GM12801 (cell line): ENCODE measurements around the gene LTBP4.

Source experiments
- CTCF ChIP-seq: IDR thresholded peaks from one replicate; pipeline ENCODE4 v1.5.1; 2011; ENCODE audit warnings: control low read depth; ENCODE audit not compliant: insufficient read length; ENCODE audit errors: extremely low read depth

Gene LTBP4

GRCh38 chr19:40611900-40612698, 10.9 kb downstream of the LTBP4 start:
- no peak for TF ChIP-seq CTCF

DNA sequence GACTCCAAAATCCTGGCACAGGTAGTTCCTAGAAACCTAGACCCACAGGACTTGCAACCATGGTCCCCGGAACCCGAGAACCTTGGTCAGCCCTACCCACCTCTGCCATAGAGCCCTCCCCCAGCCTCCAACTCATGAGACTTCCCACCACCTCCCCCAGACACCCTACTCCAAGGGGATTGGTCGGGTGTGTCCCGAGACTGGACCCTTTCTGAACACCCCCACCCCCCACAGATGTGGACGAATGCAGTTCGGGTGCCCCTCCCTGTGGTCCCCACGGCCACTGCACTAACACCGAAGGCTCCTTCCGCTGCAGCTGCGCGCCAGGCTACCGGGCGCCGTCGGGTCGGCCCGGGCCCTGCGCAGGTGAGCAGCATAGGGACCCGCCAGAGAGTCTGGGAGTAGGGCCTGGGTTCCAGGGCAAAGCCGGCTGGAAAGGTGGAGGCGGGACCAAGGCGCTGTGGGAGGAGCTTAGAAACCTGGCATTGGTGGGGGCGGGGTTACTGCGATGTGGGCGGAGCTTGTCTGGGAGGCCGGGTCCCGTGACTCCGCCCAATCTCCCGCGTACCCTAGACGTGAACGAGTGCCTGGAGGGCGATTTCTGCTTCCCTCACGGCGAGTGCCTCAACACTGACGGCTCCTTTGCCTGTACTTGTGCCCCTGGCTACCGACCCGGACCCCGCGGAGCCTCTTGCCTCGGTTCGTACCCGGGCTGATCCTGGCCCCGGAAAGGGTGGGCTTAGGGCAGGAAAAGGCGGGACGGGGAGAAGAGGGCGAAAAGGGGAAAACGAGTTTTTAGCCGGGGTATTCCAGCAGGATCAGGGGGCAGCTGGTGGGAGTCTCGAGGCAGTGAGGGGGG, 11.9 kb downstream of the LTBP4 start:
- TF ChIP-seq CTCF: no peak

DNA sequence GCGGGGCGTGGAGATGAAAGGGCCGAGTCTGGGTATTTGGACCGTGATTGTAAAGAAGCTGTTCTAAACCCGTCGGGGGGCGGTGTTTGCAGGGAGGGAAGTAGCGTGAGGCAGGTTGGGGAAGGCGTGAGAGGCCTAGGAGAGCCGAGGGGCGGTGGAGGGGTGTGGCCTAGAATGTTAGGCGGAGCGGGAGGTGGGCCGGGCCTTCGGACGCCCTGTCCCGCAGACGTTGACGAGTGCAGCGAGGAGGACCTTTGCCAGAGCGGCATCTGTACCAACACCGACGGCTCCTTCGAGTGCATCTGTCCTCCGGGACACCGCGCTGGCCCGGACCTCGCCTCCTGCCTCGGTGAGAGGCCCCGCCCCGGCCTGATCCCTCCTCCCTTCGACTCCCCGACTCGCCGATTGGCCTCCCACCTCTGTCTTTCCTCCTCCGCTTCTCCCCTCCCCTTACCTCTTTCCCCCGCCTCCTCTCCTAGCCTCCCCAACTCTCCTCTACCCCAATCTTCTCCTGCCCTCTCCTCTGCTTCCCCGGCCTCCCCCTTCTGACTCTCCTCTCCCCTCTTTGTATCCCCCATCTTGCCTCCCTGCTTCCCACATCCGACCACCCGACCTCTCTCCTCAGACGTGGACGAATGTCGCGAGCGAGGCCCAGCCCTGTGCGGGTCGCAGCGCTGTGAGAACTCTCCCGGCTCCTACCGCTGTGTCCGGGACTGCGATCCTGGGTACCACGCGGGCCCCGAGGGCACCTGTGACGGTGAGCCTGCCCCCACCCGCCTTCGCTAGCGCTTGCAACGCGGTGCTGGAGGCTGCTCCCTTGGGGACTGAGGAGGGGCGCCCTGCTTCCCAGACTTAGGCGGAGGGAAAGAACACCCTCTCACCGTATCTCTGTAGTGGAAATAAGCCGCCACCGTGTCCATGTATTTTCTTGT, 12.8 kb downstream of the LTBP4 start:
- no peak for TF ChIP-seq CTCF

DNA sequence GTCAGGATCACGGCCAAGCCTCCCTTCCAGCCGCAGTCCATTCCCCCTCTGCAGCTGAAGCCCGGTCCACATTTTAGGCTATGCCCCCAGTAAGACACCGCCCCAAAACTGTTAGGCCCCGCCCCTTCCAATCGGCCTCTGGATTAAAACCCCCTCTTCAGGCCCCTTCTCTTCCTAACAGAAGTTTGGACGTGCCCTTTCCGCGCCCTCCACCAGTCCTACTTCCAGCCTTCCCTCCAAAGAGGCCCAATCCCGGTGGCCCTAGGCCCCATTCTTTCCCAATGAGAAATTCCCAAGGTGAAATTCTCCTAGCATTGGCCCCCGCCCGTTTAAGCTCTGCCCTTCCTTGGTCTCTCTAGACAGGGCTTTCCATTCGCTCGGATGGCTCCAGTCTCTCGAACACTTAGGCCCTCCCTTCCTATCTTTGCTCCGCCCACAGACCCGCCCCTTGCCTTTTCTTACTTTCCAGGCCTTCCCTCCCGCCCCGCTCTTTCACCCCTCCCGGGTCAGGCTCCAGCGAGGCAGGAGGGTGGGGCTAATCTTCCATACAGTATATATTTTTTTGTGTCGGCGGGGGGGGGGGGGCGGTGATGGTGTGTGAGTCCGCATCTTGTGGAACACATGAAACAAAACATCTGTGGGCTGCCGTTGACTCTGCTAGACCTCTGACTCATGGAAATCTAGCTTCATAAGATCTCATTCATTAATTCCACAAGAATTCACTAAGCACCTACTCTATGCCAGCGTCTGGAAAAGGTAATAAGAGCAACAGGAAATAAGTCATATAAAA, 13.6 kb downstream of the LTBP4 start:
- no peak for TF ChIP-seq CTCF

DNA sequence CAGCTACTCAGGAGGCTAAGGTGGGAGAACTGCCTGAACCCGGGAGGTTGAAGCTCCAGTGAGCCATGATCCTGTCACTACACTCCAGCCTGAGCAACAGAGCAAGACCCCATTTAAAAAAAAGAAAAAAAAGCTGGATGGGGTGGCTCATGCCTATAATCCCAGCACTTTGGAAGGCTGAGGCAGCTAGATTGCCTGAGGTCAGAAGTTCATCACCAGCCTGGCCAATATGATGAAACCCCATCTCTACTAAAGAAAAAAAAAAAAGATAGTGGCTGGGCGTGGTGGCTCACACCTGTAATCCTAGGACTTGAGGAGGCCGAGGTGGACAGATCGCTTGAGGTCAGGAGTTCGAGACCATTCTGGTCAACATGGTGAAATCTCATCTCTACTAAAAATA, 15.0 kb downstream of the LTBP4 start:
- no peak for TF ChIP-seq CTCF

DNA sequence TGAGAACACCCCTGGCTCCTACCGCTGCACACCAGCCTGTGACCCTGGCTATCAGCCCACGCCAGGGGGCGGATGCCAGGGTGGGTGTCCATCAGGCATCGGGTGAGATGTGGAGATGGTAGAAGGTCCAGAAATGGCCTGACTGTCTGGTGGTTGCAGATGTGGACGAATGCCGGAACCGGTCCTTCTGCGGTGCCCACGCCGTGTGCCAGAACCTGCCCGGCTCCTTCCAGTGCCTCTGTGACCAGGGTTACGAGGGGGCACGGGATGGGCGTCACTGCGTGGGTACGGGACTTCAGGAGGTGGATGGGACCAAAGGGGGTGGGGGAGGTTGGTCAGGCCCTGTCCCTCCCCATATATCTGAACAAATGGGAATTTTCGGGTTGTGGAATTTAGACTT, 15.8 kb downstream of the LTBP4 start:
- no peak for TF ChIP-seq CTCF
